Measurements from ENCODE around the gene NUP214.

- TF ChIP-seq POLR2A (IDR thresholded peaks at IDR 0.05; ENCODE audit: low read depth, low read length), result no peak
- TF ChIP-seq TAF1 (IDR thresholded peaks at IDR 0.05; ENCODE audit: low read depth, low read length), result no peak
These were observed 103.6 kb downstream of the NUP214 start for GRCh38 chr9:131228988-131229387.
